Mesendoderm (in vitro differentiated cells): ENCODE measurements around the gene AOAH.
"Not testable (repeated sequence)": the region's sequence is repeated elsewhere in the genome, so short reads cannot be mapped to it uniquely, and the experiment has no call there.

Experiments
- DNase-seq: peaks from one replicate; pipeline ENCODE4 v3.0.0; 2013
- H2AK5ac ChIP-seq: 2 replicates; pipeline ENCODE4 v1.6.1; 2013; ENCODE audit warnings: low read length, inconsistent platforms
- H2BK120ac ChIP-seq: 2 replicates; pipeline ENCODE4 v1.6.1; 2013; ENCODE audit warnings: low read depth, mild to moderate bottlenecking, low read length, moderate library complexity, mixed read lengths
- H2BK15ac ChIP-seq: replicated peaks from 2 replicates; pipeline ENCODE4 v1.6.1; 2013; ENCODE audit warnings: low read depth, mild to moderate bottlenecking, moderate library complexity
- H2BK5ac ChIP-seq: 2 replicates; pipeline ENCODE4 v1.6.1; 2013; ENCODE audit warnings: low read length, inconsistent platforms
- H3K18ac ChIP-seq: 2 replicates; pipeline ENCODE4 v1.6.1; 2013; ENCODE audit warnings: mild to moderate bottlenecking, low read length, mixed read lengths
- H3K23ac ChIP-seq: one replicate; pipeline ENCODE4 v1.6.1; 2013; ENCODE audit warnings: low read length
- H3K27ac ChIP-seq: 2 replicates; pipeline ENCODE4 v1.5.1; 2013; ENCODE audit warnings: low read depth, mild to moderate bottlenecking, inconsistent platforms, low read length, moderate library complexity
- H3K27me3 ChIP-seq: 2 replicates; pipeline ENCODE4 v1.6.1; 2013; ENCODE audit warnings: low read length, control low read depth, mild to moderate bottlenecking, inconsistent platforms; ENCODE audit not compliant: insufficient read depth, poor library complexity
- H3K36me3 ChIP-seq: 2 replicates; pipeline ENCODE4 v1.6.1; 2013; ENCODE audit warnings: low read length, inconsistent platforms; ENCODE audit not compliant: control insufficient read depth, insufficient read depth
- H3K4ac ChIP-seq: one replicate; pipeline ENCODE4 v1.6.1; 2013; ENCODE audit warnings: low read depth, mild to moderate bottlenecking, low read length, moderate library complexity
- H3K4me1 ChIP-seq: 2 replicates; pipeline ENCODE4 v1.6.1; 2013; ENCODE audit warnings: low read depth, low read length, inconsistent platforms; ENCODE audit not compliant: control insufficient read depth
- H3K4me2 ChIP-seq: 2 replicates; pipeline ENCODE4 v1.6.1; 2013; ENCODE audit warnings: low read length
- H3K4me3 ChIP-seq: 2 replicates; pipeline ENCODE4 v1.5.1; 2013; ENCODE audit warnings: mild to moderate bottlenecking, low read length
- H3K56ac ChIP-seq: one replicate; pipeline ENCODE4 v1.6.1; 2013; ENCODE audit warnings: low read length
- H3K79me1 ChIP-seq: 2 replicates; pipeline ENCODE4 v1.6.1; 2013; ENCODE audit warnings: low read length, inconsistent platforms
- H3K79me2 ChIP-seq: 2 replicates; pipeline ENCODE4 v1.6.1; 2013; ENCODE audit warnings: mild to moderate bottlenecking, low read length; ENCODE audit not compliant: control insufficient read depth, insufficient read depth
- H3K9ac ChIP-seq: 2 replicates; pipeline ENCODE4 v1.6.1; 2013; ENCODE audit warnings: low read length, inconsistent platforms
- H4K5ac ChIP-seq: one replicate; pipeline ENCODE4 v1.6.1; 2013; ENCODE audit warnings: low read length
- H4K8ac ChIP-seq: one replicate; pipeline ENCODE4 v1.6.1; 2013; ENCODE audit warnings: low read depth, mild to moderate bottlenecking, control low read depth, low read length, moderate library complexity
- WGBS: extraction: QIAGEN DNeasy Blood & Tissue Kit; methylation state at CpG from one replicate; pipeline ENCODE4 v1.1.7; 2013; ENCODE audit warnings: low lambda C conversion rate, missing lambda C conversion rate; ENCODE audit not compliant: insufficient coverage; ENCODE audit errors: extremely low coverage; 5-methylcytosine and 5-hydroxymethylcytosine counted together

The AOAH gene

GRCh38 chr7:36469236-36469635 is 255.1 kb downstream of the AOAH start:
- Histone ChIP-seq H3K79me1 (no peaks in the 10 kb centered on the region), H4K5ac (no peak overlapping the region), H3K36me3 (no peaks in the 10 kb centered on the region), H3K27ac (no peak overlapping the region), H3K27me3 (no peaks in the 10 kb centered on the region), H3K4me2 (no peak overlapping the region), H3K4ac (no peak overlapping the region), H3K56ac (no peak overlapping the region), H3K23ac (no peak overlapping the region), H2BK15ac (no peak overlapping the region), H2BK5ac (no peak overlapping the region), H3K4me3 (no peak overlapping the region), H4K8ac (no peak overlapping the region), H3K9ac (no peak overlapping the region), H2BK120ac (no peak overlapping the region), H3K18ac (no peak overlapping the region), H2AK5ac (no peak overlapping the region), H3K79me2 (no peaks in the 10 kb centered on the region), H3K4me1 (no peaks in the 10 kb centered on the region)
- no peak for DNase-seq

DNA sequence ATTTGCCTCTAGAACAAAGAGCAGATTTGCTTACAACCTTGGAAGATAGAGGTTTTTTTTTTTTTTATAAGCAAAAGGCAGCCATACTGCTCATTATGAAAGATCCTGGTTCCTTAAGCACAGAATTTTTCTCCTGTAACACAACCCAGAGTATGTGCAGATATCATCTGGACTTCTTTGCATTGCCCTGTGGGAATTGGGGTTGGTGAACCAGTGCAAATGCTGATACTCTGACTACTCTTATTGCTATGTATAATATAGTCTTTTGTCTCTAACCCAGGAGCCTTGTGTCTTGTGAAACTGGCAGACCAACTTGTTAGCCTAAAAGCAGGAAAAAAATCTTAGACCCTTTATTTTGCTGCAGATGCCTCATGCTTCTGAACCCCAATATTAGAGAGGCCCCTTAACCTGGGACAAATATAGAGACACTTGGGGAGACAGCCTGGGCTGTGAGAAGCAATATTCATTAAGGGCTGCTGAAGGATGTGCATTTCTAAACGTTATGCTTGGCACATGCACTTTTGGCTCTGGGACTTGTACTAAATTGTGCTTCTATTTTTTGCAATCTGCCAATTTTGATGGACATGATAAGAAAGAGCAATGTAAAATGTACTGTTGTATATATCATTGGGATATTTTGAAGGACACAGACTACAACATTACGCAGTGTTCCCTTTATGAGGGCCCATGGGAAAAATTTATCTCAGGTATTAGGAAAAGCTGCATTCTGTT is 255.8 kb downstream of the AOAH start:
- Histone ChIP-seq H3K18ac (no peak overlapping the region), H2AK5ac (no peak overlapping the region), H3K4me3 (no peak overlapping the region), H3K4ac (no peak overlapping the region), H3K27ac (no peak overlapping the region), H4K5ac (no peak overlapping the region), H3K79me2 (no peaks in the 10 kb centered on the region), H3K27me3 (no peaks in the 10 kb centered on the region), H3K23ac (no peak overlapping the region), H3K4me2 (no peak overlapping the region), H3K4me1 (no peaks in the 10 kb centered on the region), H2BK120ac (no peak overlapping the region), H3K36me3 (no peaks in the 10 kb centered on the region), H3K79me1 (no peaks in the 10 kb centered on the region), H2BK15ac (no peak overlapping the region), H3K56ac (no peak overlapping the region), H4K8ac (no peak overlapping the region), H2BK5ac (no peak overlapping the region), H3K9ac (no peak overlapping the region)
- no CpG with 5 or more reads among the region's 2 CpGs for WGBS
- no peak for DNase-seq

GRCh38 chr7:36466001-36466400 is 258.3 kb downstream of the AOAH start:
- H3K56ac ChIP-seq, DNase-seq, H2BK5ac ChIP-seq, H3K18ac ChIP-seq, H2BK120ac ChIP-seq, H3K27ac ChIP-seq, H3K23ac ChIP-seq, H3K79me2 ChIP-seq, H3K36me3 ChIP-seq, H3K9ac ChIP-seq, H4K5ac ChIP-seq, H3K4me3 ChIP-seq, H3K27me3 ChIP-seq, H3K79me1 ChIP-seq, H2AK5ac ChIP-seq, H3K4ac ChIP-seq, H4K8ac ChIP-seq, H3K4me1 ChIP-seq, H3K4me2 ChIP-seq, H2BK15ac ChIP-seq: not testable (repeated sequence)
- WGBS, result no CpG with 5 or more reads among the region's 5 CpGs

DNA sequence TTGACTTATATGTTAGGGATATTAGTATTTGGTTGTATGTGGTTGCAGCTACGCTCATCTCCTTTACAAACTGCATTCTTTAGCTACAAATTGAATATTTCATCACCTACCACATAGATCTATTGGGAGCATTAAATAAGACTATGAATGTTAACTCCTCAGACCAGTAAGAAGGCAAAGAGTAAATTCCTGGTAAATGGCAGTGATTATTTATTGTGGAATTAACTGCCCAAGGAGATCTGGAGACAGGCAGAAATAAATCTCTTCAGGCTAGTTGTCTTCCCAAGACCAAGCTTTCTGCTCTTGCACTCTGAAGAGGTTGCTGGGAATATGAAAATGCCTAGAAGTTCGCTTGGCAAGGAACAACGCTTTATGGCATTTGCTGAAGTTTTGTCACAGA is 260.0 kb downstream of the AOAH start:
- Histone ChIP-seq H3K9ac (no peak overlapping the region), H3K4ac (no peak overlapping the region), H4K8ac (no peak overlapping the region), H3K27me3 (no peaks in the 10 kb centered on the region), H3K79me2 (no peaks in the 10 kb centered on the region), H2BK120ac (no peak overlapping the region), H3K36me3 (no peaks in the 10 kb centered on the region), H2BK5ac (no peak overlapping the region), H3K79me1 (no peaks in the 10 kb centered on the region), H3K23ac (no peak overlapping the region), H3K56ac (no peak overlapping the region), H3K4me2 (no peak overlapping the region), H3K27ac (no peak overlapping the region), H2BK15ac (no peak overlapping the region), H3K4me3 (no peak overlapping the region), H3K4me1 (peaks cover 2% of the 10 kb centered on the region), H3K18ac (no peak overlapping the region), H2AK5ac (no peak overlapping the region), H4K5ac (no peak overlapping the region)
- no CpG with 5 or more reads among the region's 3 CpGs for WGBS
- DNase-seq, result no peak
